CD4-positive, CD25-positive, alpha-beta regulatory T cell (primary cell): ENCODE data around the gene NTM. TPM values are rescaled to one million over a fixed set of nuclear protein-coding genes. Genes with fewer than 3 reads are reported as not detected.

Source experiments
- ATAC-seq, 2 donors: fragments of 150-1000 bp; cut with Tn5 transposase; one replicate each; pipeline ENCODE4 v1.10.0; 2021; ENCODE audit warnings: low read depth in 2 of 2, moderate number of reproducible peaks in 2 of 2, moderate library complexity in 1 of 2
- DNase-seq, 3 donors: peaks; one replicate each; pipeline versions ENCODE4 v3.0.0 to v3.0.0-alpha.2; 2012 to 2022; ENCODE audit warnings: mixed read lengths in 1 of 3
- H3K27ac ChIP-seq: one replicate; pipeline ENCODE4 v1.7.0; 2013; ENCODE audit warnings: mild to moderate bottlenecking, low read length; ENCODE audit not compliant: insufficient read depth, poor library complexity, severe bottlenecking
- H3K27me3 ChIP-seq: one replicate; pipeline ENCODE4 v1.7.0; 2013; ENCODE audit warnings: low read length; ENCODE audit not compliant: control insufficient read depth, insufficient read depth
- H3K36me3 ChIP-seq: one replicate; pipeline ENCODE4 v1.7.0; 2013; ENCODE audit warnings: mild to moderate bottlenecking, low read length, moderate library complexity; ENCODE audit not compliant: control insufficient read depth, insufficient read depth
- H3K4me1 ChIP-seq: 2 replicates; pipeline ENCODE4 v1.7.0; 2013; ENCODE audit warnings: mild to moderate bottlenecking, low read length; ENCODE audit not compliant: insufficient read depth, control insufficient read depth, poor library complexity, severe bottlenecking
- H3K4me3 ChIP-seq: one replicate; pipeline ENCODE4 v1.7.0; 2013; ENCODE audit warnings: low read depth, mild to moderate bottlenecking, low read length, moderate library complexity
- H3K9me3 ChIP-seq, 2 experiments: 1 replicate in 1 of 2; 2 replicates in 1 of 2; pipeline ENCODE4 v1.7.0; 2013; ENCODE audit warnings: low read length in 2 of 2, mild to moderate bottlenecking in 1 of 2, moderate library complexity in 1 of 2; ENCODE audit not compliant: control insufficient read depth in 2 of 2
- H3K27ac Mint-ChIP-seq, 3 donors: one replicate each; pipeline ENCODE4 v1.8.0; 2020 to 2022; ENCODE audit warnings: mild to moderate bottlenecking in 3 of 3, mixed read lengths in 3 of 3, moderate library complexity in 2 of 3
- H3K27me3 Mint-ChIP-seq: one replicate; pipeline ENCODE4 v1.8.0; 2022; ENCODE audit warnings: mild to moderate bottlenecking, mixed read lengths
- H3K36me3 Mint-ChIP-seq: one replicate; pipeline ENCODE4 v1.8.0; 2020; ENCODE audit warnings: mixed read lengths
- H3K4me1 Mint-ChIP-seq, 4 donors: one replicate each; pipeline ENCODE4 v1.8.0; 2020 to 2022; ENCODE audit warnings: mixed read lengths in 4 of 4, mild to moderate bottlenecking in 1 of 4
- H3K4me3 Mint-ChIP-seq, 4 donors: one replicate each; pipeline ENCODE4 v1.8.0; 2020 to 2022; ENCODE audit warnings: mild to moderate bottlenecking in 4 of 4, mixed read lengths in 4 of 4, moderate library complexity in 3 of 4
- H3K9me3 Mint-ChIP-seq, 7 donors: one replicate each; pipeline ENCODE4 v1.8.0; 2020 to 2022; ENCODE audit warnings: mixed read lengths in 7 of 7, mild to moderate bottlenecking in 3 of 7, moderate library complexity in 2 of 7
- polyA plus RNA-seq, 4 donors: library from polyadenylated mRNA; unstranded; fragments of 300-500 nt; fragmentation: Illumina TruSeq; gene quantifications; one replicate each; pipeline ENCODE4 v1.2.3, GENCODE V29; 2021
- total RNA-seq: library from RNA; stranded (reverse); gene quantifications from one replicate; pipeline ENCODE4 v1.2.3, GENCODE V29; 2022

The NTM gene
- total and polyA plus RNA-seq, 5 donors from 2014 or later = 1.3 TPM; not detected in 4

GRCh38 chr11:132137981-132138313 lies 767.5 kb downstream of the NTM start:
- H3K4me1 Mint-ChIP-seq = no peaks in the 10 kb centered on the region
- no peaks in the 10 kb centered on the region for H3K27me3 ChIP-seq
- ATAC-seq (no peak), DNase-seq (no peak)
- no peaks in the 10 kb centered on the region for H3K4me1 ChIP-seq
- no peak overlapping the region for H3K27ac Mint-ChIP-seq
- no peaks in the 10 kb centered on the region for H3K9me3 ChIP-seq
- H3K9me3 Mint-ChIP-seq = peaks cover 0 to 5% (median 0%) of the 10 kb centered on the region in 7 donors
- H3K36me3 ChIP-seq = no peaks in the 10 kb centered on the region
- no peak overlapping the region for H3K27ac ChIP-seq
- H3K4me3 Mint-ChIP-seq = no peak overlapping the region
- no peak overlapping the region for H3K4me3 ChIP-seq
- no peaks in the 10 kb centered on the region for H3K36me3 Mint-ChIP-seq
- H3K27me3 Mint-ChIP-seq = no peaks in the 10 kb centered on the region

GRCh38 chr11:132139181-132139580 lies 768.8 kb downstream of the NTM start:
- no peaks in the 10 kb centered on the region for H3K9me3 ChIP-seq
- H3K27me3 Mint-ChIP-seq = no peaks in the 10 kb centered on the region
- no peak overlapping the region for H3K27ac ChIP-seq
- H3K36me3 Mint-ChIP-seq = no peaks in the 10 kb centered on the region
- H3K4me1 ChIP-seq = no peaks in the 10 kb centered on the region
- no peaks in the 10 kb centered on the region for H3K36me3 ChIP-seq
- H3K27me3 ChIP-seq = no peaks in the 10 kb centered on the region
- ATAC-seq = no peak
- H3K27ac Mint-ChIP-seq = no peak overlapping the region
- no peaks in the 10 kb centered on the region for H3K4me1 Mint-ChIP-seq
- DNase-seq = no peak
- peaks cover 0 to 5% (median 0%) of the 10 kb centered on the region in 7 donors for H3K9me3 Mint-ChIP-seq
- H3K4me3 Mint-ChIP-seq = no peak overlapping the region
- no peak overlapping the region for H3K4me3 ChIP-seq

DNA sequence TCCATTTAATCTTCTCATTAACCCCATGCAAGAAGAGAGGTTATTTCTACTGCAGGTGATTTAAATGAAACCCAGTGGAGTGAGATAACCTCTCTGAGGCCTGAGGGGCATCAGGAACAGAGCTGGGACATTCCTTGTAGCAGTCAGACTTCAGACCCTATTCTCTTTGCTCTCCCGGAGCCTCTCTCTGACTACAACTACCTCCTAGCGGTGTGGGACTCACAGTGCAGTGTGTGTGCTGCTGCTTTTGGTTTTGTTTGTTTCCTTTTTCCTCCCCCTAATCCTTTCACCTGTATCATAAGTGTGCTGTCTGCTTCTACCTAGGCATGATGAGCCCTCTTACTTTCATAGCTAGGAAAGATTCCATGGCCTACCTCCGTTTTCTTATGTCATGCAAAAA lies 769.6 kb downstream of the NTM start:
- H3K4me3 ChIP-seq = no peak overlapping the region
- Mint-ChIP-seq H3K9me3 (peaks cover 0 to 4% (median 0%) of the 10 kb centered on the region in 7 donors), H3K27me3 (no peaks in the 10 kb centered on the region), H3K27ac (no peak overlapping the region), H3K36me3 (no peaks in the 10 kb centered on the region), H3K4me3 (no peak overlapping the region), H3K4me1 (no peaks in the 10 kb centered on the region)
- DNase-seq = no peak
- ATAC-seq = no peak
- H3K4me1 ChIP-seq = no peaks in the 10 kb centered on the region
- H3K27me3 ChIP-seq = no peaks in the 10 kb centered on the region
- H3K27ac ChIP-seq = no peak overlapping the region
- H3K9me3 ChIP-seq = no peaks in the 10 kb centered on the region
- H3K36me3 ChIP-seq = no peaks in the 10 kb centered on the region

DNA sequence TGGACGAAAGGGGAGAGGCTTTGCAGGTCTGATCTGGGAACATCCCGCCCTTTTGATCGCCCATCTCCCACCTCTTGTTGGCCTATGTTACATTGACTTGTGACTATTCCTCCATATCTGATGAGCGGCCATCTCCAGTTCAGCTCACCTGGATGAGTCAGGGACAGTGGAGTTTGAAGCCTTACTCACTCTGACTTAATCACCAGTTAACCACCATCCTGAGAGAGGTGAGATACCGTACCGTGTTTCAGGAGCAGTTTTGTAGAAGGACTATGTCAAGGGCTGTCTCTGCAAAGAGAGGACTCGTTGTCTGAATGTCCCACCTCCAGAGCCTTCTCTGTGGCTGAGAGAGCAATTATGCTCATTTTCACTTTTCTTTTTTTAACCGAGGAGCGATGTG lies 771.7 kb downstream of the NTM start:
- DNase-seq (no peak), ATAC-seq (no peak)
- no peak overlapping the region for H3K4me3 Mint-ChIP-seq
- Histone ChIP-seq H3K4me3 (no peak overlapping the region), H3K9me3 (no peaks in the 10 kb centered on the region), H3K36me3 (no peaks in the 10 kb centered on the region), H3K4me1 (no peaks in the 10 kb centered on the region), H3K27me3 (no peaks in the 10 kb centered on the region), H3K27ac (no peak overlapping the region)
- no peaks in the 10 kb centered on the region for H3K4me1 Mint-ChIP-seq
- no peak overlapping the region for H3K27ac Mint-ChIP-seq
- H3K27me3 Mint-ChIP-seq = no peaks in the 10 kb centered on the region
- H3K36me3 Mint-ChIP-seq = no peaks in the 10 kb centered on the region
- H3K9me3 Mint-ChIP-seq = peaks cover 0 to 7% (median 3%) of the 10 kb centered on the region in 7 donors

- Mint-ChIP-seq H3K9me3 (peaks cover 0 to 11% (median 3%) of the 10 kb centered on the region in 7 donors), H3K4me1 (no peaks in the 10 kb centered on the region), H3K36me3 (no peaks in the 10 kb centered on the region), H3K27ac (no peak overlapping the region), H3K27me3 (no peaks in the 10 kb centered on the region), H3K4me3 (no peak overlapping the region)
- Histone ChIP-seq H3K9me3 (no peaks in the 10 kb centered on the region), H3K27ac (no peak overlapping the region), H3K36me3 (no peaks in the 10 kb centered on the region), H3K27me3 (no peaks in the 10 kb centered on the region), H3K4me1 (no peaks in the 10 kb centered on the region), H3K4me3 (no peak overlapping the region)
- ATAC-seq (no peak), DNase-seq (no peak)
Measured at GRCh38 chr11:132142554-132142953, 772.1 kb downstream of the NTM start.

GRCh38 chr11:132147464-132147863 lies 777.0 kb downstream of the NTM start:
- Histone ChIP-seq H3K36me3 (no peaks in the 10 kb centered on the region), H3K4me3 (no peak overlapping the region), H3K27me3 (no peaks in the 10 kb centered on the region), H3K4me1 (no peaks in the 10 kb centered on the region), H3K9me3 (no peaks in the 10 kb centered on the region), H3K27ac (no peak overlapping the region)
- DNase-seq = no peak
- Mint-ChIP-seq H3K4me1 (no peaks in the 10 kb centered on the region), H3K27me3 (peaks cover 10% of the 10 kb centered on the region), H3K27ac (no peak overlapping the region), H3K4me3 (no peak overlapping the region), H3K9me3 (peaks cover 0 to 11% (median 3%) of the 10 kb centered on the region in 7 donors), H3K36me3 (no peaks in the 10 kb centered on the region)
- ATAC-seq = no peak

- Histone ChIP-seq H3K4me1 (no peaks in the 10 kb centered on the region), H3K27me3 (no peaks in the 10 kb centered on the region), H3K4me3 (no peak overlapping the region), H3K36me3 (no peaks in the 10 kb centered on the region), H3K27ac (no peak overlapping the region), H3K9me3 (no peaks in the 10 kb centered on the region)
- no peaks in the 10 kb centered on the region for H3K36me3 Mint-ChIP-seq
- peaks cover 0 to 9% (median 2%) of the 10 kb centered on the region in 7 donors for H3K9me3 Mint-ChIP-seq
- peaks cover 17% of the 10 kb centered on the region for H3K27me3 Mint-ChIP-seq
- H3K27ac Mint-ChIP-seq = no peak overlapping the region
- no peak for ATAC-seq
- H3K4me3 Mint-ChIP-seq = no peak overlapping the region
- no peaks in the 10 kb centered on the region for H3K4me1 Mint-ChIP-seq
- no peak for DNase-seq
Measured at GRCh38 chr11:132154781-132155180, 784.4 kb downstream of the NTM start.

GRCh38 chr11:132158091-132158490 lies 787.7 kb downstream of the NTM start:
- DNase-seq (no peak), ATAC-seq (no peak)
- Histone ChIP-seq H3K4me1 (no peaks in the 10 kb centered on the region), H3K27me3 (no peaks in the 10 kb centered on the region), H3K36me3 (no peaks in the 10 kb centered on the region), H3K9me3 (no peaks in the 10 kb centered on the region), H3K4me3 (no peak overlapping the region), H3K27ac (no peak overlapping the region)
- Mint-ChIP-seq H3K27ac (no peak overlapping the region), H3K36me3 (no peaks in the 10 kb centered on the region), H3K9me3 (peaks cover 0 to 9% (median 2%) of the 10 kb centered on the region in 7 donors), H3K27me3 (peaks cover 7% of the 10 kb centered on the region), H3K4me3 (no peak overlapping the region), H3K4me1 (no peaks in the 10 kb centered on the region)
